ENCODE data around the gene TSC22D3. TPM values are rescaled to one million over a fixed set of nuclear protein-coding genes. Genes with fewer than 3 reads are reported as not detected.

TSC22D3 gene
- total RNA-seq, 1 donor from 2014 or later, result 30.3 TPM

GRCh38 chrX:107776649-107777535, 1.3 kb upstream of the TSC22D3 start:
- H3K36me3 ChIP-seq (ENCODE audit: control insufficient read depth in 3 of 3, insufficient read depth in 3 of 3, low read length in 3 of 3), result no peaks in the 10 kb centered on the region
- peak overlapping the region in 2 of 3 donors; percentile 57 to 86 for H3K9ac ChIP-seq (ENCODE audit: low read depth in 1 of 3, low read length in 3 of 3)
- peaks cover 11 to 23% (median 13%) of the 10 kb centered on the region in 3 donors for H3K4me1 ChIP-seq (ENCODE audit: control insufficient read depth in 3 of 3, insufficient read depth in 3 of 3, low read length in 3 of 3)
- H3K9me3 ChIP-seq (ENCODE audit: control insufficient read depth in 3 of 3, low read length in 3 of 3), result no peaks in the 10 kb centered on the region
- H3K4me3 ChIP-seq (ENCODE audit: low read length in 3 of 3), result peak overlapping the region; percentile 74 to 80 (median 75)
- H3K27me3 ChIP-seq (ENCODE audit: control insufficient read depth in 3 of 3, insufficient read depth in 3 of 3, low read length in 3 of 3), result peaks cover 0 to 10% (median 0%) of the 10 kb centered on the region in 3 donors
- peak overlapping the region; percentile 72 for H3K27ac ChIP-seq (ENCODE audit: low read depth, low read length)

DNA sequence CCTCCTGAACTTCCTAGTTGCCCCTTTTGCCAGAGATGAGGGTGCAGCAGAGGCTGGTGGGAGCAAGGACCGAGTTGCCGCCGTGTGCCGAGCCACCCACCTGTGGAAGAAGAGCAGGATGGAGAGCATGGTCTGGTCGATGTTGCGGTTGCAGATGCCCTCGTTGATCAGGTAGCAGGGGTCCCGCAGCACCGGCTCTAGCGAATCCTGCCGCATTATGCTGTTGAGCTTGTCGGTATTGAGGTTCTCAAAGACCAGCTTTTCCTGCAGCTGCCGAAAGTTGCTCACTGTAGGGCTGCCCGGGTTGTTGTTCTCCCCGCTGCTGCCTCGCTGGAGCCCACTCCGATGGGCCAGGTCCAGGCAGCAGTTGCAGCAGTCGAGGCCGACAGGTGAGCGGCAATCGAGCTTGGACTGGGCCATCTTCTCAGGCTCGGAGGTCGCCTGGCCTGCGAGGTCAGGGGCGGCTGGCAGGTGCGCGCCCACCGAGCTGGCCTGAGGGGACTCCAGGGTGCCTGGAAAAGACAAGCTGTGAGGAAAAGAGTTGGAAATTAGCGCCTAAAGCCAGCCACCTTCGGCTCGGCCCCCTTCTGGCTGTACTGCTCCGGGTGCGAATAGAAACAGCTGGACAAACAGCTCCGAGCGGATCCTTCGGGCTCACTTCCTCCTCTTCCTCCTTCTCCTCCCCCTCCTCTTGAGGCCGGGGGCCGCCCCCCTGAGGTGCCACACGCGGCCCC, 420 bp downstream of the TSC22D3 start:
- Histone ChIP-seq H3K36me3 (ENCODE audit: control insufficient read depth in 3 of 3, insufficient read depth in 3 of 3, low read length in 3 of 3) (peaks cover 0 to 2% (median 0%) of the 10 kb centered on the region in 3 donors), H3K27ac (ENCODE audit: low read depth, low read length) (peak overlapping the region; percentile 72), H3K4me1 (ENCODE audit: control insufficient read depth in 3 of 3, insufficient read depth in 3 of 3, low read length in 3 of 3) (peaks cover 11 to 23% (median 13%) of the 10 kb centered on the region in 3 donors), H3K9ac (ENCODE audit: low read depth in 1 of 3, low read length in 3 of 3) (peak overlapping the region; percentile 77 to 86 (median 79)), H3K27me3 (ENCODE audit: control insufficient read depth in 3 of 3, insufficient read depth in 3 of 3, low read length in 3 of 3) (peaks cover 0 to 10% (median 0%) of the 10 kb centered on the region in 3 donors), H3K4me3 (ENCODE audit: low read length in 3 of 3) (peak overlapping the region; percentile 74 to 80 (median 75)), H3K9me3 (ENCODE audit: control insufficient read depth in 3 of 3, low read length in 3 of 3) (no peaks in the 10 kb centered on the region)

DNA sequence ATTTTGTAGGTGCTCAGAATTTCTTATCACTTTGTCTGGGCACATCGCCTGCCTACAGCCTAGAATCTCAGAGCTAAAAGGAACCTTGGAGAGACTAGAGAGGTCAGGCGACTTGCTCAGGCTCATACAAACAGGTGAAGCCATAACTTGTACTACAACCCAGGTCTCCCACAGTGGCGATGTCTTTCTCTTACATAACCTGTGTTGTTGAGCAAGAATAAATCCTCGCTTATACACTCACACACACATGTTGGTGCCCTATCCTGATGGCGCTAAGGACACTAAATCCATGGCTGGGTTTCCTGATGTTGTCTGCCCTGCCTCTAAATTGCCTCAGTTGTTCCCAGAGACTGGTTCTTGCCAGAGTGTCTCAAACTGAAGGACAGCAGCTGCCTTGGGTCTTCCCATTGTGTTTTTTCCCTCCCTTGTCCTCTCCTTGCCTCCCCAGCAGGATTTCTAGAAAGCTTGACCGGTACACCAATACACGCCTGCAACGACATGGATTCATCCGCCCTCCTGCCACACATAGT, 1.6 kb downstream of the TSC22D3 start:
- Histone ChIP-seq H3K9me3 (ENCODE audit: control insufficient read depth in 3 of 3, low read length in 3 of 3) (no peaks in the 10 kb centered on the region), H3K4me1 (ENCODE audit: control insufficient read depth in 3 of 3, insufficient read depth in 3 of 3, low read length in 3 of 3) (peaks cover 11 to 23% (median 13%) of the 10 kb centered on the region in 3 donors), H3K9ac (ENCODE audit: low read depth in 1 of 3, low read length in 3 of 3) (peak overlapping the region; percentile 12 to 86 (median 34)), H3K36me3 (ENCODE audit: control insufficient read depth in 3 of 3, insufficient read depth in 3 of 3, low read length in 3 of 3) (peaks cover 0 to 2% (median 0%) of the 10 kb centered on the region in 3 donors), H3K27me3 (ENCODE audit: control insufficient read depth in 3 of 3, insufficient read depth in 3 of 3, low read length in 3 of 3) (peaks cover 0 to 10% (median 0%) of the 10 kb centered on the region in 3 donors), H3K27ac (ENCODE audit: low read depth, low read length) (peak overlapping the region; percentile 32), H3K4me3 (ENCODE audit: low read length in 3 of 3) (peak overlapping the region; percentile 74 to 80 (median 75))

GRCh38 chrX:107773206-107773605, 2.4 kb downstream of the TSC22D3 start:
- no peak overlapping the region for H3K27ac ChIP-seq (ENCODE audit: low read depth, low read length)
- peaks cover 0 to 16% (median 0%) of the 10 kb centered on the region in 3 donors for H3K27me3 ChIP-seq (ENCODE audit: control insufficient read depth in 3 of 3, insufficient read depth in 3 of 3, low read length in 3 of 3)
- H3K9ac ChIP-seq (ENCODE audit: low read depth in 1 of 3, low read length in 3 of 3), result peak overlapping the region in 1 of 3 donors; percentile 34
- H3K4me1 ChIP-seq (ENCODE audit: control insufficient read depth in 3 of 3, insufficient read depth in 3 of 3, low read length in 3 of 3), result peaks cover 13 to 23% (median 15%) of the 10 kb centered on the region in 3 donors
- H3K4me3 ChIP-seq (ENCODE audit: low read length in 3 of 3), result peak overlapping the region in 2 of 3 donors; percentile 23 to 75
- H3K9me3 ChIP-seq (ENCODE audit: control insufficient read depth in 3 of 3, low read length in 3 of 3), result no peaks in the 10 kb centered on the region
- H3K36me3 ChIP-seq (ENCODE audit: control insufficient read depth in 3 of 3, insufficient read depth in 3 of 3, low read length in 3 of 3), result peaks cover 0 to 2% (median 0%) of the 10 kb centered on the region in 3 donors

DNA sequence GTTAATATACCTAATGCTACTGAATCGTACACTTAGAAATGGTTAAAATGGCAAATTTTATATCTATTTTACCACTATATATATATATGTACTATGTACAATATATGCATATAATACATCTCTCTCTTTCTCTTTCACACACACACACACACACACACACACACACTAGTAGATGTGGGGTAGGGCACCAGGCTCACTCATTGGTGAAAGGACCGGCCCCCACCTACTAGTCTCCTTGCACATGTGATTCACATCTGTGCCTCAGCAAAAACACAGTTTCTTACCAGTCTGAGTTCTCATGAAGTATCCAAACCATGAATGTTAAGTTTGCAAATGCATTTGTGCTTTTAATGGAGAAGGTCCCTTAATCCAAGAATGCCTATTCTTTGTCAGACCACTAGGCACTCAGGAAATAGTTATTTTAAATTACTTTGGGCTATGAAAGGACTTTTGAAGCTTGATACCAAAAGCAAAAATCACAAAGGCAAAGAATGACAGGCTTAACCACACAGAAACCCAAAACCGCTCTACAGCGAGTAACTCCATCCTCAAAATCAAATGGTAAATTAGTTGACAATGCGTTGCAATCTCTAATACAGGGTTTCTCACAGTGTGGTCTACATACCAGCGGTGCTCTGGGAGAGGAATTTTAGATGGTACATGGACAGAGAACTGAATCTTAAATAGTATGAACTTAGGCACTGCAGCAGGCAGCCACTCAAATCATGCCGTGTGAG, 5.8 kb downstream of the TSC22D3 start:
- Histone ChIP-seq H3K36me3 (ENCODE audit: control insufficient read depth in 3 of 3, insufficient read depth in 3 of 3, low read length in 3 of 3) (peaks cover 0 to 2% (median 0%) of the 10 kb centered on the region in 3 donors), H3K9me3 (ENCODE audit: control insufficient read depth in 3 of 3, low read length in 3 of 3) (no peaks in the 10 kb centered on the region), H3K9ac (ENCODE audit: low read depth in 1 of 3, low read length in 3 of 3) (no peak overlapping the region), H3K27ac (ENCODE audit: low read depth, low read length) (no peak overlapping the region), H3K4me1 (ENCODE audit: control insufficient read depth in 3 of 3, insufficient read depth in 3 of 3, low read length in 3 of 3) (peaks cover 12 to 24% (median 22%) of the 10 kb centered on the region in 3 donors), H3K27me3 (ENCODE audit: control insufficient read depth in 3 of 3, insufficient read depth in 3 of 3, low read length in 3 of 3) (peaks cover 0 to 7% (median 0%) of the 10 kb centered on the region in 3 donors), H3K4me3 (ENCODE audit: low read length in 3 of 3) (no peak overlapping the region)

DNA sequence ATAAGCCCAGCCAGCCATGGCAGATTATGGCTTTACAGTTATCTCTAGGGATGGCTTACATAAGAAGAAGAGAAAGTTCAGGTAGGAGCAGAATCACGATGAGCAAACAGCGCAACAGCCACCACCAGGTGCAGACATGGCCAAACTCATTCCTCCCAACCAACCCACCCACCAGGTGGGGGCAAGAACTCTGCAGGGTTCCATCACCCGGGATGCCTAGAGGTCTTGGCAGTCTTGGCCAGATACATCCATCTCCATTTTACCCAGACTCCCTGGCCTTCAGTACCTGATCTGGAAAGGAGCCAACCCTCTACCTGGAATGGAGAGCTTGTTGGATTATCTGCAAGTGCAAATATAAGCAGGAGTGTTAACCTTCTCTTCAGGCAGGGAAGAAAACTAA, 7.5 kb downstream of the TSC22D3 start:
- no peaks in the 10 kb centered on the region for H3K9me3 ChIP-seq (ENCODE audit: control insufficient read depth in 3 of 3, low read length in 3 of 3)
- H3K4me1 ChIP-seq (ENCODE audit: control insufficient read depth in 3 of 3, insufficient read depth in 3 of 3, low read length in 3 of 3), result peaks cover 15 to 31% (median 30%) of the 10 kb centered on the region in 3 donors
- no peak overlapping the region for H3K9ac ChIP-seq (ENCODE audit: low read depth in 1 of 3, low read length in 3 of 3)
- peaks cover 0 to 7% (median 0%) of the 10 kb centered on the region in 3 donors for H3K27me3 ChIP-seq (ENCODE audit: control insufficient read depth in 3 of 3, insufficient read depth in 3 of 3, low read length in 3 of 3)
- H3K4me3 ChIP-seq (ENCODE audit: low read length in 3 of 3), result no peak overlapping the region
- no peak overlapping the region for H3K27ac ChIP-seq (ENCODE audit: low read depth, low read length)
- H3K36me3 ChIP-seq (ENCODE audit: control insufficient read depth in 3 of 3, insufficient read depth in 3 of 3, low read length in 3 of 3), result peaks cover 0 to 2% (median 0%) of the 10 kb centered on the region in 3 donors

DNA sequence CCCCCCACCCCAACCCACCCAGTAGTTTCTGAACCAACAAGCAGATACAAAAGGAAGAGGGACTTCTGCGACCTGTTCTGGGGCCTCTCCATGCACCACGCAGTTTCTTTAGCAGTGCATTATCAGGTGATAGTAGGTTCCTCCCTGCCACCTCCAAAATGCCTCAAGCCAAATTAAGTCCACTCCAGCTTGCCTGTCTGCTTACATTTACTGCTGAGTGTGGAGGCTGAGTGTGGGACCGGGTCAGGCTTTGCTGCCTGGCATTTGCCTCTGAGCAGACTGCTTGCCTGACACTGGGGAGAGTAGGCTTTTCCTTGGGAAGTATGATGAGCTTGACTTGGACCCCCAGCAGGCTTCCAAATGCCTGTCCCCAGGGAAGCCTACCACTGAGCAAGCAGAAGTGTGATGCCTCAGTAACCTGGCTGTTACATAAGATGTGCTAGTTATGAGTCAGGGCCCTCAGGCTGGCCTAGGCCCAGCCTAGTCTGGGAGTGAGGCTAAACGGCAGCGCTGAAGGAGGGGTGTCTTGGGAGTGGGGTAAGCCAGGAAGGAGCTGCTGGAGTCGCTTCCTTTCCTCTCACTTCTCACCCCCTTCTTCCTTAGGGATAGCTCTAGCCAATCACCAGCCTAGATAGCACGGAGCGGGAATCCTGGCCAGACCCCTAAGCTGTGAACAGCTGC, 9.0 kb downstream of the TSC22D3 start:
- Histone ChIP-seq H3K9me3 (ENCODE audit: control insufficient read depth in 3 of 3, low read length in 3 of 3) (no peaks in the 10 kb centered on the region), H3K4me3 (ENCODE audit: low read length in 3 of 3) (no peak overlapping the region), H3K9ac (ENCODE audit: low read depth in 1 of 3, low read length in 3 of 3) (no peak overlapping the region), H3K27me3 (ENCODE audit: control insufficient read depth in 3 of 3, insufficient read depth in 3 of 3, low read length in 3 of 3) (peaks cover 0 to 7% (median 0%) of the 10 kb centered on the region in 3 donors), H3K27ac (ENCODE audit: low read depth, low read length) (peak overlapping the region; percentile 36), H3K4me1 (ENCODE audit: control insufficient read depth in 3 of 3, insufficient read depth in 3 of 3, low read length in 3 of 3) (peaks cover 17 to 33% (median 33%) of the 10 kb centered on the region in 3 donors), H3K36me3 (ENCODE audit: control insufficient read depth in 3 of 3, insufficient read depth in 3 of 3, low read length in 3 of 3) (peaks cover 0 to 2% (median 0%) of the 10 kb centered on the region in 3 donors)

DNA sequence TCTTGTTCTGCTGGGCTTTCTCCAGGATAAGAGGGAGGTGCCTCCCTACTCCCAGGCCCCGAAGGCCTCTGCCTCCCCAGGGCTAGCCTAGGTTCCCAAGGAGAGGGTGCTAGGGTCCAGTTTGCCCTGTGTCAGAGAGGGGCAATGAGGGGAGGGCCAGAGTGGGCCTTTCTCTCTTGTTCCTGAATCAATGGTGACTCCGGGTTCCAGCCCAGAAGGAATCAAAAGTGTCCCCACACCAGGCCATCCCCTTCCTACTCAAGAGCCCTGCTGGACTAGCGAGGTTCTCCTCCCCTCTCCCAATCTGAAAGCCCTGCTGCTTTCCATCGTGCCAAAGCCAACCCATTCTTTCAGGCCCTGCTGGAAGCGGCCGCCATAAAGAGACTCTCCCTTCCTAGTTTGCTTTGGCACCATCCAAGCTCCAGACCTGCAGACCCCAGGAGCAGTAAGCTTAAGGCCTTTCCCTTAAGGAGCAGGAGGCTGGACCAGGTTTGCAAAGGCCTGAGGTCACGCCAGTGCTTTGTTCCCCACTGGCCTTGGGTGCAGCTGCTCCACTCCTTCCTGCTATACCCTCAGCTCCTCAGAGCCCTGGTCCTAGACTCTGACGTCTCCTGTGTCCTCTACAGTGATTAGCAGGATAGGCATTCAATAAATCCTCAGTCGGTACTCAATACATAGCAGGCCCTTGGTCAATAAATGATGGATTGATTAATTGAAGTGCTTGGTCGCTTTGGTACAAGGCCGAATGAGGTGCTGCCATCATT, 10.6 kb downstream of the TSC22D3 start:
- Histone ChIP-seq H3K27ac (ENCODE audit: low read depth, low read length) (no peak overlapping the region), H3K4me3 (ENCODE audit: low read length in 3 of 3) (no peak overlapping the region), H3K9ac (ENCODE audit: low read depth in 1 of 3, low read length in 3 of 3) (no peak overlapping the region), H3K36me3 (ENCODE audit: control insufficient read depth in 3 of 3, insufficient read depth in 3 of 3, low read length in 3 of 3) (no peaks in the 10 kb centered on the region), H3K9me3 (ENCODE audit: control insufficient read depth in 3 of 3, low read length in 3 of 3) (no peaks in the 10 kb centered on the region), H3K27me3 (ENCODE audit: control insufficient read depth in 3 of 3, insufficient read depth in 3 of 3, low read length in 3 of 3) (peaks cover 0 to 11% (median 0%) of the 10 kb centered on the region in 3 donors), H3K4me1 (ENCODE audit: control insufficient read depth in 3 of 3, insufficient read depth in 3 of 3, low read length in 3 of 3) (peaks cover 29 to 49% (median 47%) of the 10 kb centered on the region in 3 donors)

Data from skeletal muscle tissue (tissue), 4 donors.